Gastrocnemius medialis (tissue), 4 donors: Measurements from ENCODE around the gene THOC6. TPM values are rescaled to one million over a fixed set of nuclear protein-coding genes. Genes with fewer than 3 reads are reported as not detected.

Experiments used
- ATAC-seq, 2 donors: fragments of 150-250 bp; one replicate each; pipeline ENCODE4 v1.9.1; 2016
- DNase-seq, 2 donors: peaks; one replicate each; pipeline ENCODE4 v3.0.0-alpha.2; 2019
- H3K27ac ChIP-seq, 4 donors: fragments of 200-600 bp; sonication (generic); 1 replicate in 1 of 4; 2 replicates in 3 of 4; pipeline ENCODE4 v1.5.1; 2016 to 2018; ENCODE audit warnings: mild to moderate bottlenecking in 2 of 4, moderate library complexity in 1 of 4
- H3K27me3 ChIP-seq, 3 donors: fragments of 200-600 bp; sonication (generic) in 2 of 3; 1 replicate in 1 of 3; 2 replicates in 2 of 3; pipeline versions ENCODE4 v1.5.1 to v1.6.0; 2016 to 2019; ENCODE audit warnings: mild to moderate bottlenecking in 1 of 3, moderate library complexity in 1 of 3
- H3K36me3 ChIP-seq, 2 donors: fragments of 200-600 bp; sonication (generic) in 1 of 2; one replicate each; pipeline ENCODE4 v1.5.1; 2017 to 2018
- H3K4me1 ChIP-seq, 2 donors: fragments of 200-600 bp; sonication (generic) in 1 of 2; one replicate each; pipeline ENCODE4 v1.5.1; 2016 to 2017; ENCODE audit warnings: mild to moderate bottlenecking in 2 of 2
- H3K4me3 ChIP-seq, 4 donors: fragments of 200-600 bp; sonication (generic) in 3 of 4; 1 replicate in 1 of 4; 2 replicates in 3 of 4; pipeline ENCODE4 v1.5.1; 2016 to 2019; ENCODE audit warnings: mild to moderate bottlenecking in 2 of 4
- H3K9me3 ChIP-seq, 3 donors: fragments of 200-600 bp; sonication (generic) in 2 of 3; 1 replicate in 1 of 3; 2 replicates in 2 of 3; pipeline ENCODE4 v1.5.1; 2016 to 2019
- CTCF ChIP-seq, 5 experiments: fragments of 450-650 bp in 3 of 5; fragments of 200-600 bp in 2 of 5; sonication (generic) in 2 of 5; IDR thresholded peaks in 4 of 5; conservative IDR thresholded peaks in 1 of 5; 1 replicate in 4 of 5; 2 replicates in 1 of 5; pipeline ENCODE4 v1.5.1; 2016 to 2019; ENCODE audit warnings: antibody characterized with exemption in 5 of 5, mild to moderate bottlenecking in 3 of 5, moderate library complexity in 3 of 5
- POLR2A ChIP-seq, 2 donors: fragments of 450-650 bp; IDR thresholded peaks; one replicate each; pipeline ENCODE4 v1.6.1; 2017; ENCODE audit warnings: antibody characterized with exemption in 2 of 2, mild to moderate bottlenecking in 2 of 2, moderate library complexity in 2 of 2
- in situ Hi-C, 4 donors: fragments of 200-750 bp; cut with MboI; loops; one replicate each; pipeline versions ENCODE4 v1.15.0 to v1.8.0; 2017; ENCODE audit warnings: low sequenced_read_pairs in 4 of 4
- intact Hi-C: fragments of 100-400 bp; cut with DNase I; formaldehyde crosslinking; loops from one replicate; pipeline ENCODE4 v1.15.1; 2023; ENCODE audit warnings: low total_unique reads
- total RNA-seq, 4 donors: library from RNA; depleted of rRNA; stranded (reverse); fragments of >200 nt; gene quantifications; one replicate each; pipeline versions ENCODE4 v1.1.0 to v1.2.3, GENCODE V29; 2016

The THOC6 gene
- total RNA-seq, 4 donors from 2014 or later, result 15.0 to 31.1 (median 21.5) TPM

- peaks cover 65 to 78% (median 74%) of the 10 kb centered on the region in 3 donors for H3K27me3 ChIP-seq
- H3K4me3 ChIP-seq, result peak within 1 kb of the TSS; percentile 42 to 57 (median 52)
- intact Hi-C loops (no loop called here), in situ Hi-C loops (no loop called here)
- no peak within 1 kb of the TSS for H3K27ac ChIP-seq
- peaks cover 0 to 15% of the 10 kb centered on the region in 2 donors for H3K4me1 ChIP-seq
- no peaks in the 10 kb centered on the region for H3K9me3 ChIP-seq
- DNase-seq, result no peak
- no peaks in the 10 kb centered on the region for H3K36me3 ChIP-seq
- TF ChIP-seq CTCF (IDR thresholded peaks at IDR 0.05 in 4 of 5, conservative IDR thresholded peaks at IDR 0.05 in 1 of 5) (no peak), POLR2A (IDR thresholded peaks at IDR 0.05) (no peak)
- no peak for ATAC-seq
Measured at GRCh38 chr16:3045758-3046640, 22.2 kb downstream of the THOC6 start, which contains the start of gene MMP25. Gene MMP25, plus strand, starts transcription at chr16:3046561. Its CDS starts 357 bp downstream, at chr16:3046918.

GRCh38 chr16:3046641-3047386 lies 23.0 kb downstream of the THOC6 start:
- intact Hi-C loops, result no loop called here
- no peak for DNase-seq
- in situ Hi-C loops, result no loop called here
- Histone ChIP-seq H3K4me1 (peaks cover 0 to 15% of the 10 kb centered on the region in 2 donors), H3K9me3 (no peaks in the 10 kb centered on the region), H3K27me3 (peaks cover 65 to 74% (median 70%) of the 10 kb centered on the region in 3 donors), H3K36me3 (no peaks in the 10 kb centered on the region), H3K27ac (no peak overlapping the region), H3K4me3 (peak overlapping the region; percentile 42 to 57 (median 52))
- TF ChIP-seq CTCF (IDR thresholded peaks at IDR 0.05 in 4 of 5, conservative IDR thresholded peaks at IDR 0.05 in 1 of 5) (no peak), POLR2A (IDR thresholded peaks at IDR 0.05) (no peak)
- ATAC-seq, result no peak

DNA sequence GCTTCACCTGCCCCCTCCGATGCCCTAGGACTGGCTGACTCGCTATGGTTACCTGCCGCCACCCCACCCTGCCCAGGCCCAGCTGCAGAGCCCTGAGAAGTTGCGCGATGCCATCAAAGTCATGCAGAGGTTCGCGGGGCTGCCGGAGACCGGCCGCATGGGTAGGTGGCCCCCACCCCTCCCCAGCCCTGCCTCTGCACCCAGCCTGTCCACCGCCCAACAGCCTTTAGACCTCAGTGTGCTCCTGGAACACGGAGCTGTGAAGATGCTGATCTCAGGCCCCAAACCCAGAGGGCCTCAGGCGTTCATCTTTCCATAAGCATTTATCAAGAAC lies 23.5 kb downstream of the THOC6 start:
- ATAC-seq (no peak), DNase-seq (no peak)
- Histone ChIP-seq H3K4me3 (no peak overlapping the region), H3K36me3 (no peaks in the 10 kb centered on the region), H3K27ac (no peak overlapping the region), H3K27me3 (peaks cover 65 to 71% (median 68%) of the 10 kb centered on the region in 3 donors), H3K4me1 (peaks cover 0 to 15% of the 10 kb centered on the region in 2 donors), H3K9me3 (no peaks in the 10 kb centered on the region)
- TF ChIP-seq CTCF (IDR thresholded peaks at IDR 0.05 in 4 of 5, conservative IDR thresholded peaks at IDR 0.05 in 1 of 5) (no peak), POLR2A (IDR thresholded peaks at IDR 0.05) (no peak)
- intact Hi-C loops (no loop called here), in situ Hi-C loops (no loop called here)

GRCh38 chr16:3049921-3050481 lies 26.2 kb downstream of the THOC6 start:
- no peak for DNase-seq
- in situ Hi-C loops (no loop called here), intact Hi-C loops (no loop called here)
- H3K27ac ChIP-seq, result no peak overlapping the region
- no peaks in the 10 kb centered on the region for H3K9me3 ChIP-seq
- no peak overlapping the region for H3K4me3 ChIP-seq
- no peak for ATAC-seq
- TF ChIP-seq CTCF (IDR thresholded peaks at IDR 0.05 in 4 of 5, conservative IDR thresholded peaks at IDR 0.05 in 1 of 5) (no peak), POLR2A (IDR thresholded peaks at IDR 0.05) (no peak)
- H3K27me3 ChIP-seq, result peaks cover 46% of the 10 kb centered on the region in 3 donors
- H3K4me1 ChIP-seq, result peaks cover 0 to 15% of the 10 kb centered on the region in 2 donors
- H3K36me3 ChIP-seq, result no peaks in the 10 kb centered on the region
